Midbrain (tissue), 1 donor: ENCODE measurements around the gene DOCK3.

Experiments
- DNase-seq: peaks from one replicate; lab custom pipeline; 2025; lab: John Stamatoyannopoulos, UW

The DOCK3 gene

GRCh38 chr3:50674349-50675178 lies at the start of gene DOCK3:
TSS of gene DOCK3 (plus strand) at chr3:50674927. CDS start at chr3:50675264, 337 bp downstream.
- DNase-seq = peak; percentile 65

- DNase-seq = no peak
Measured at GRCh38 chr3:50625231-50626182, 49.2 kb upstream of the DOCK3 start.

- DNase-seq = no peak
Measured at GRCh38 chr3:50626401-50626800, 48.3 kb upstream of the DOCK3 start.

GRCh38 chr3:50627407-50628051 lies 47.2 kb upstream of the DOCK3 start:
- peak; percentile 41 for DNase-seq

- no peak for DNase-seq
Measured at GRCh38 chr3:50628601-50629000, 46.1 kb upstream of the DOCK3 start.

GRCh38 chr3:50630394-50630793 lies 44.3 kb upstream of the DOCK3 start:
- no peak for DNase-seq

GRCh38 chr3:50630877-50631276 lies 43.9 kb upstream of the DOCK3 start:
- no peak for DNase-seq

GRCh38 chr3:50632450-50632849 lies 42.3 kb upstream of the DOCK3 start:
- DNase-seq = no peak

GRCh38 chr3:50633230-50633790 lies 41.4 kb upstream of the DOCK3 start:
- DNase-seq = no peak

- no peak for DNase-seq
Measured at GRCh38 chr3:50635066-50635465, 39.7 kb upstream of the DOCK3 start.

- DNase-seq = no peak
Measured at GRCh38 chr3:50637011-50637410, 37.7 kb upstream of the DOCK3 start.

- DNase-seq = no peak
Measured at GRCh38 chr3:50637945-50638344, 36.8 kb upstream of the DOCK3 start.

- no peak for DNase-seq
Measured at GRCh38 chr3:50639055-50639494, 35.7 kb upstream of the DOCK3 start.

- no peak for DNase-seq
Measured at GRCh38 chr3:50642382-50642781, 32.3 kb upstream of the DOCK3 start.

GRCh38 chr3:50644561-50644960 lies 30.2 kb upstream of the DOCK3 start:
- DNase-seq = no peak

GRCh38 chr3:50645378-50645777 lies 29.3 kb upstream of the DOCK3 start:
- no peak for DNase-seq

- no peak for DNase-seq
Measured at GRCh38 chr3:50648313-50648712, 26.4 kb upstream of the DOCK3 start.

- no peak for DNase-seq
Measured at GRCh38 chr3:50648944-50649343, 25.8 kb upstream of the DOCK3 start.

GRCh38 chr3:50649451-50649931 lies 25.2 kb upstream of the DOCK3 start:
- DNase-seq = peak; percentile 51

- DNase-seq = no peak
Measured at GRCh38 chr3:50650018-50650417, 24.7 kb upstream of the DOCK3 start.

GRCh38 chr3:50651445-50651844 lies 23.3 kb upstream of the DOCK3 start:
- DNase-seq = no peak
